GM12878 (cell line): ENCODE results near the gene POU4F1.

ENCODE experiments used
- ASH2L ChIP-seq: fragments of 300-600, 200-600 bp; sonication (generic); IDR thresholded peaks from 2 replicates; pipeline ENCODE4 v1.6.1; 2017; ENCODE audit warnings: low read depth, mild to moderate bottlenecking, borderline replicate concordance
- BHLHE40 ChIP-seq, 2 experiments: fragments of 450-650 bp in 1 of 2; IDR thresholded peaks; 2 replicates each; pipeline ENCODE4 v1.6.1; 2011 to 2017; ENCODE audit warnings: low read depth in 2 of 2, borderline replicate concordance in 1 of 2, improper control_type of control experiment in 1 of 2, low read length in 1 of 2, mild to moderate bottlenecking in 1 of 2
- CREM ChIP-seq: IDR thresholded peaks from 2 replicates; pipeline ENCODE4 v1.6.1; 2014; ENCODE audit warnings: antibody characterized with exemption, low read depth
- CTCF ChIP-seq, 3 experiments: IDR thresholded peaks in 2 of 3; conservative IDR thresholded peaks in 1 of 3; 2 replicates each; pipeline ENCODE4 v1.5.1; 2011; ENCODE audit warnings: low read depth in 3 of 3, low read length in 3 of 3, mild to moderate bottlenecking in 3 of 3, control low read depth in 2 of 3, moderate library complexity in 2 of 3, inconsistent platforms in 1 of 3, mixed read lengths in 1 of 3; ENCODE audit not compliant: control insufficient read depth in 2 of 3, insufficient read depth in 1 of 3; ENCODE audit errors: extremely low read depth in 1 of 3
- EZH2 ChIP-seq: IDR thresholded peaks from 2 replicates; pipeline ENCODE4 v1.6.1; 2012; ENCODE audit warnings: low read depth, mild to moderate bottlenecking, control low read depth, inconsistent platforms, low read length, borderline replicate concordance; ENCODE audit not compliant: control insufficient read depth
- KDM1A ChIP-seq: fragments of 200-600 bp; sonication (generic); IDR thresholded peaks from 2 replicates; pipeline ENCODE4 v1.6.1; 2016; ENCODE audit warnings: borderline replicate concordance
- PAX5 ChIP-seq: IDR thresholded peaks from 2 replicates; pipeline ENCODE4 v1.6.1; 2011; ENCODE audit warnings: low read depth, low read length, borderline replicate concordance
- POLR2A ChIP-seq: IDR thresholded peaks from 2 replicates; pipeline ENCODE4 v1.6.1; 2011; ENCODE audit warnings: low read depth, mild to moderate bottlenecking, low read length
- SMC3 ChIP-seq: IDR thresholded peaks from 2 replicates; pipeline ENCODE4 v1.6.1; 2011; ENCODE audit warnings: low read length, improper control_type of control experiment, borderline replicate concordance
- YY1 ChIP-seq: IDR thresholded peaks from 2 replicates; pipeline ENCODE4 v1.6.1; 2011; ENCODE audit warnings: low read depth, mild to moderate bottlenecking, low read length

GRCh38 chr13:78587395-78587794 is 16.0 kb downstream of the POU4F1 start:
- TF ChIP-seq BHLHE40 (IDR thresholded peaks at IDR 0.05; ENCODE audit: borderline replicate concordance in 1 of 2, low read depth in 2 of 2, low read length in 1 of 2) (no peak), PAX5 (no peak), YY1 (no peak), CTCF (IDR thresholded peaks at IDR 0.05 in 2 of 3, conservative IDR thresholded peaks at IDR 0.05 in 1 of 3; ENCODE audit: control insufficient read depth in 2 of 3, extremely low read depth in 1 of 3, insufficient read depth in 1 of 3, low read depth in 3 of 3, low read length in 3 of 3) (no peak), EZH2 (no peak), ASH2L (no peak), POLR2A (no peak), CREM (no peak), SMC3 (no peak), KDM1A (no peak)
